Mammary epithelial cell (primary cell): ENCODE results near the gene VASH2.

Experiments used
- EZH2 ChIP-seq: IDR thresholded peaks from 2 replicates; pipeline ENCODE4 v1.6.1; 2012; ENCODE audit warnings: low read length, inconsistent platforms, borderline replicate concordance
- TF ChIP-seq, protein P1 (sequence below), 2 donors: IDR thresholded peaks in 1 of 2; conservative IDR thresholded peaks in 1 of 2; 2 replicates each; pipeline ENCODE4 v1.5.1; 2011 to 2012; ENCODE audit warnings: inconsistent platforms in 2 of 2, low read length in 2 of 2, mild to moderate bottlenecking in 2 of 2, control low read depth in 1 of 2, low read depth in 1 of 2; ENCODE audit not compliant: insufficient read depth in 1 of 2; ENCODE audit errors: extremely low read depth in 1 of 2

DNA sequence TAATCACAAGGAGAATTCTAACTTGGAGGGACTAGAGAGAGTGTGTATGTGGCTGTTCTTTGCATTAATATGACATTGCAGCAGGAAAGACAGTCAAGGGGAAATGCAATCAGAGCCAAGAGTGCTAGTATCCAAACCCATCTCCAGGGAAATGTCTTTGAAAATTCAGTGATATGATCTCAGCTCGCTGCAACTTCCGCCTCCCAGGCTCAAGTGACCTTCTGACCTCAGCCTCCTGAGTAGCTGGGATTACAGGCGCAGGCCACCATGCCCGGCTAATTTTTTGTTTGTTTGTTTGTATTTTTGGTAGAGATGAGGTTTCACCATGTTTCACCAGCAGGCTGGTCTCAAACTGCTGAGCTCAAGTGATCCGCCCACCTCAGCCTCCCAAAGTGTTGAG, 16.3 kb downstream of the VASH2 start:
- TF ChIP-seq, protein P1, sequence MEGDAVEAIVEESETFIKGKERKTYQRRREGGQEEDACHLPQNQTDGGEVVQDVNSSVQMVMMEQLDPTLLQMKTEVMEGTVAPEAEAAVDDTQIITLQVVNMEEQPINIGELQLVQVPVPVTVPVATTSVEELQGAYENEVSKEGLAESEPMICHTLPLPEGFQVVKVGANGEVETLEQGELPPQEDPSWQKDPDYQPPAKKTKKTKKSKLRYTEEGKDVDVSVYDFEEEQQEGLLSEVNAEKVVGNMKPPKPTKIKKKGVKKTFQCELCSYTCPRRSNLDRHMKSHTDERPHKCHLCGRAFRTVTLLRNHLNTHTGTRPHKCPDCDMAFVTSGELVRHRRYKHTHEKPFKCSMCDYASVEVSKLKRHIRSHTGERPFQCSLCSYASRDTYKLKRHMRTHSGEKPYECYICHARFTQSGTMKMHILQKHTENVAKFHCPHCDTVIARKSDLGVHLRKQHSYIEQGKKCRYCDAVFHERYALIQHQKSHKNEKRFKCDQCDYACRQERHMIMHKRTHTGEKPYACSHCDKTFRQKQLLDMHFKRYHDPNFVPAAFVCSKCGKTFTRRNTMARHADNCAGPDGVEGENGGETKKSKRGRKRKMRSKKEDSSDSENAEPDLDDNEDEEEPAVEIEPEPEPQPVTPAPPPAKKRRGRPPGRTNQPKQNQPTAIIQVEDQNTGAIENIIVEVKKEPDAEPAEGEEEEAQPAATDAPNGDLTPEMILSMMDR (conservative IDR thresholded peaks at IDR 0.05 in 1 of 2, IDR thresholded peaks at IDR 0.05 in 1 of 2; ENCODE audit: extremely low read depth in 1 of 2, insufficient read depth in 1 of 2, low read depth in 1 of 2, low read length in 2 of 2): no peak
- TF ChIP-seq EZH2: no peak
